ENCODE results near the gene UNC13C.

The UNC13C gene

DNA sequence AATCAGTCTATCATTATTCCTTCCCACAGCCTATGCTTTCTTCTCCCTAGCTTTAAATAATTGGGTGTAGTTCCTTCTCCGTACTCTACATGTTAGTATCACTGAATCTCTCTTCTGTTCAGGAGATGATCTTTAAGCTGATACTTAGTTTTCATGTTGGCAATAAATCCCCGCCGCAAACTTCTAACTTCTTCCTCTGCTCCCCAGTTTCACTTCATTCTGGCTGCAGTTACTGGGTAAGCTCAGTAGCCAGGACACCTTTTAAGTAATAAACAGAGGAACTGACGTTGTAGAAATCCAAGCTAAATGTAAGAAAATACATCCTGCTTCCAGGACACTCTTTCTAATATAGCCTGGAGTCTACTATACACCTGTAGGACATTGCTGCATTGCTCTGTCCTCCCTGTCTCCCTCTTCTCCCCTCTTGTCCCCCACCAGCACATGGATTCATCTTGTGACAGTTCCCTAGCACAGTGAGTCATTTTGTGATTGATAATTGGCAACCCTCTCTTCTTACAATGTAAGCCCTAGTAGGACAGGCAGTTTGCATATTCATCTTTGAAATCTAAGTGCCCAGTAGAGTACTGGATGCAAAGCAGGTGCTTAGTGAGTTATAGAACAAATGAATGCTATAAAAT is 598.2 kb downstream of the UNC13C start:
- DNase-seq = no peak

DNA sequence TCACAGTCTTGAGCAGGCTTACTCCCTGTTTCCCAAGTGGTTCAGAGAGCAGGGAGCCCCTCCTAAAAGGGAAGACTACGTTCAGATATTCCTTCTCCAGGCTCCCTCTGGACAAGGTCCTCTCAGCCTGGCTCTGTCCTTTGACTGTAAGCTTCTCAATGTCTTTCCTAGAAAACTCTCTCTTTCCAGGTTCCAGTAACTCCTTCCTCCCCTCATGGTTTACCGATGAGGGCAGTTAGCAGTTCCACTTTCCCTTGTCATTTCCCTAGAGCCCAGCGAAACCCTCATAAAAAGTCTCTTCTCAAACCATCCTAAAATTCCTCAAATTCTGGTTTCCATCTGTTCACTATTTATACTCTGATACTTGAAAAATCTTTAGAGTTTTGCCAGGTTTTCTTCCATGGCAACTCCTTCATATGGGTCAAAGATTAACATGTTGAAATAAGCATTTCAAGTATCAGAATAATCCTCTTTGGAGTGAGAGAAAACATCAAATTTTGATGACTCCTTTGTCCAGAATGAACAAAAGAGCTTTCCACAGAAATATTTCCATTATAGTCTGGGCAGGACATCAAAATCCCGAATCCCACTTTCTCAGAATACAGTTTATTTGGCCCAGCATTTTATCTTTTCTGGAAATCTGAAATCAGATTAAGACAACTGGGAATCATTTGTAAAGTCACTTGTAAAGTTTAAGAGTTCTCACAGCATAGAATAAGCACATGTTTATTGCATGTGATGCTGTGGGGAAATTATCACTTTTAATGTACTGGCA is 599.4 kb downstream of the UNC13C start:
- no peak for DNase-seq

DNA sequence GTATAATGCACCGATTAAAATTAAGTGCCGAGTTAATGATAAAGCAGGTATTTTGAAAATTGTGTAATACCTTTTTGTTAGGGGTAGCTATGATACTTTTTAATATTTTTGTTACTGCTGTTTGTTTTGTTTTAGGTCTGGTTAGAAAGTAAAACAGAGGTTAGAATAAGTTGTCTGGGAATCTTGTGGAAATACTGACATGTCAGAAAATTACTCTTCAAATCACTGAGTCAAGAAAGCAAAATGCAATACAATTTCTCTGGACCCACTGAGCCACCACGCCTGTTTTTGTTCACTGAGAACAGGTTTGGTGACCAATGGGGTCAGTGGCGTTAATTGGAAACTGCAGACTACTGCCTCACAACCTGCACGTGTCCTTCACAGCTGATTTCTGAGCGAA is 601.6 kb downstream of the UNC13C start:
- DNase-seq = no peak

- no peak for DNase-seq
These were observed 602.4 kb downstream of the UNC13C start for GRCh38 chr15:54580643-54581042.

DNA sequence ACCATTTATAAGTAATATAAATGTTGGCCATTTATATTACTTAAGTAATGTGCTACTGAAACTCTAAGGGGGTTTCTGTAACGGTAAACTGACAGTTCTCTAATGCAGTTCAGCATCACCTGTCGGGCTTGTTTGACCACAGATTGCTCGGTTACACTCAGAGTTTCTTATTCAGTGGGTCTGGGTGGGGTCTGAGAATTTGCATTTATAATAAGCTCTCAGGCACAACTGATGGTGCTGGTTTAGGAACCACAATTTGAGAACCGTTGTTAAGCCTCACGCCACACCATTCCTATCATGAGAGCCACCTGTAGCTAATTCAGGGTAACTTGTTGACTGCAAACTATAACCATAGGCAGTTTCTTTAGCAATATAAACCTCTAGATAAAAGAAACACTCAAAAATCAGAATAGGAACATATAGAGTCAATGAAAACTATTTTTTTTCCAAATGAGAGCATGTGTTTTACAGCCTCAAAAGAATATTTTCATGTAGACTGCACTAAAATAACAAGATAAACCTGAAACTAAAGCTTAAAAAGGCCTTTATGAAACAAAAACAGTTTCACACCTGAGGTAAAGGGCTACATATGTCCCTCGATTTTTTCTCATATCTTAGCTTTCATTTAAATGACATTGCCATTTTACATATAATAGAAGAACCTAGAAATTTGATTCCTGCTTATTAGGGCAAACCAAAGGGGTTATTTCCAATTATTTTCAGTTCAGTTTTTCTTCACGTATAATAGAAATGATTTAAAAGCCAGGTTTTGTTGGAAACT is 604.8 kb downstream of the UNC13C start:
- DNase-seq = no peak

- DNase-seq = no peak
These were observed 606.8 kb downstream of the UNC13C start for GRCh38 chr15:54585063-54585462.

- no peak for DNase-seq
These were observed 615.9 kb downstream of the UNC13C start for GRCh38 chr15:54594115-54594514.

DNA sequence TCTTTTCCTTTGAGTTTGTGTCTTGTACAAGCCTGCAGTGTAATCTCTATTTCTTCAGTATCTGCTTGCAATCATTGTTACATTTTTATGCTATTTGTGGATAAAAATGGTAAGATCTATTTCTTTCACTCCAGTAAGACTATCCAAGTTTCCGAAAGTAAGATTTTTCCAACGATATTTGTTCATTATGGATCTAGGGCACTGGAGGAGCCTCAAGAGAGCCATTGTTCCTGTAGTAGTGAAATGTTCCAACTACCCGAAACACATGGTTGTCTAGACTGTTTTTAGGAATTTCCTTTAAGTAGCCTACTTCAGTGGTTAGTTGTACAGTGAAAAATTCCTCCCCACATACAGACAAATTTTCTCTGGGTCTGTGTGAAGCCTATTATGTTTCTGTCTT is 621.1 kb downstream of the UNC13C start:
- no peak for DNase-seq

DNA sequence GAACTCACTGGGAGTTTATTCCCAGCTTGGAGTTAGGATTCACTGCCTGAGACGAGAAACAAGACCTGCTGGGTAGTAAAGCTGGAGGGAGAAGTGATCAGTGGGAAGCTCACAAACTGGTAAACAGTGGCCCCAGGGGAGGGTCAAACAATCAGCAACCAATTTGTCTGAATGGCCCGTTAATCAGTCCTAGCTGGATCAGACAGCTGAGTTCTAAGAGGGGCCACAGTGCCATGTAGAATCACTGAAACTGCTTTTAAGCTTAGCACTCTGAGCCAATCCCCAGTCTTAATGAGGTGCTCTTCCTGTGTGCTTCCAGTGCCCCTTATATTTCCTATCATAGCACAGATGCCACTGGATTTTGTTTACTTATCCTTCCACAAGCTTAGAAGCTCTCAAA is 626.8 kb downstream of the UNC13C start:
- DNase-seq = no peak

GRCh38 chr15:54605556-54605955 is 627.3 kb downstream of the UNC13C start:
- peak; percentile 16 for DNase-seq

DNA sequence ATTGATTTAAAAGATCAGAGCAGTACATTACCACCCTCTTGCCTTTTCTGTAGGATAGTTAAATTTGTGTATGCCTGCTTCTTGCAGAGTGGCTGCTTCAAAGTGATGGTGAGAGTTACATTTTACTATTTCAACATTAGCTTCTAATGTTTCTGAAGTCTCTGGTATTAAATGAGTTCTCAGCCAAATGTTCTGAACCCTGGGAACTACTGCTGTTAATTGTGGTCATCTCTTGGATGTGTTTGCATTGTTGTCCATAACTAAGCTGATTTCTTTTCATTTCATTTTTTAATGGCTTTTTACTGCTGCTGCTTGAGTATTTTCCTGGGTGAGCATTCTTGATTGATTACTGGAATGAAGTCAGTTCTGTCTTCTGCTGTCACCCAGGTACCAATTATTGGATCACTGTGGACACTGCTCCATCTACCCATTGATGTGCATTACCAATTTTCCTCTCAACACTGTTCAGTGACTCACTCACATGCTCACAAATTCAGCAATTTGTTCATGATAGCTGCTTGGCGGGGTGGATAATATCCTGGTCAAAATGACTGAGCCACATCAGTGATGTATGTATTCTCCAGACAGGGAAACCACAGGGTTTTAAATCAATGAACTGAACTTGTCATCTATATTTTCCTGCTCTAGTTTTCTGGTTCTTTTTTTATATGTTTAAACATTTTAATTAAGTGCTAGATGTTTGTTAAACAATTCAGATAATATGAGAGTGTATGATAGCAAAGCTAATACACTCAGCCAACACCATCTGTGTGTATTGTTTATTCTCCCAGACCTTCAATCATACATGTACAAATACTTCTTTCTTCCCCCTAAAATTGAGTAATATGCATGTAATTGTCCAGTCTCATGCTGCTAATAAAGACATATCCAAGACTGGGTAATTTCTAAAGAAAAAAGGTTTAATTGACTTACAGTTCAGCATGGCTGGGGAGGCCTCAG is 630.9 kb downstream of the UNC13C start:
- DNase-seq = no peak

DNA sequence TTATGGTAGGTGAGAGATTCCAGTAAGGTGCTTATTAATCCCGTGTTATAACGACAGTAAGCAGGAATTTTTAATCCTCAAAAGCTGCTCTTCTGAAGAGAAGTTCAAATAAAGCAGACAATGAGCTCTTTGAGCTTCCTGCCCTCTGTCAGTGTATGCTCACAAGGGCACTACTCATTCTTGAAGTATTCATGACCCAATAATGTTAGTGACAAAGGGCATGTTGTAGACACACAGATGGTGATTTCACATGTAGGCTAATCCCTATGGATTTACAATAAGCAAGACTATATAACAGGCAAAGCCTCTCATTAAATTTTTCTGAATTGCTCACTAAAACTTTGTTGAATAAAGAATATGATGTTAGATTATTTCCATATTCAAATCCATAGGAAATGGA is 639.9 kb downstream of the UNC13C start:
- no peak for DNase-seq

- no peak for DNase-seq
These were observed 640.9 kb downstream of the UNC13C start for GRCh38 chr15:54619180-54619579.

DNA sequence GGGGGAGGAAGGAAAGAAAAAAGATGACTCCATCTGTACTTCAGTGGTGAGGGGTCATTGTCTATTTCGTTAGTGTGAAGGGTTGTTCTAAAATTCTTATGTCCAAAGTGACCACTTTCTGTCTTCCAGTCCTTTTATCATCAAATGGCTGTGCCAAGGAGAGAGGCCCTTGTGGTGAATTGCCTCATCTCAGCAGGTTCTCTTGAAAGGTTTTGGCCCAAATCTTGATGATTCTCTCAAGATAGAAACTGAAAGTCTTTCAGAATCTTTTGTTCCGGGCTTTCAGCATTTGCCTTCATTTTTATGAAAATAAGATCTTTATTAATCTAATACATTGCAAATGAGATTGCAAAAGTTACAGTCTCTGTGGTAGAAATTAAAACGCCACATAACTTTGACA is 642.7 kb downstream of the UNC13C start:
- no peak for DNase-seq

DNA sequence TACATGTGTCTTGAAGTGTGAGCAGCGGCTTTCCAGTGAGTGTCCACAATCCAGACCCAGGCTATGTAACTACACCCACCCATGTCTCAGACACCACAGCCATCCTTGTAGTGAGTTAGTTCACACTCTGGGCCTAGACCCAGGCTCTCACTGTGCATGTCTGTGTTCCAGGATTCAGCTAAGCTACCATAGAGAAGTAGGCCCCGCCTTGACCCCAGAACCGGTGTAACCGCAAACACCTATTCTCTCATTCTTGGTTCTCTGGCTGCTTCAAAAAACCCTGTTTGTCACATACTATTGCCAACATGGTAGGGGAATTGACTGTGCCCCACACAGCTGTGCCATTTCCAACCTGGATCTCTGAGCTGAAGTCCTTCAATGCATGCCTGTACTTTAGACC is 657.9 kb downstream of the UNC13C start:
- no peak for DNase-seq

DNA sequence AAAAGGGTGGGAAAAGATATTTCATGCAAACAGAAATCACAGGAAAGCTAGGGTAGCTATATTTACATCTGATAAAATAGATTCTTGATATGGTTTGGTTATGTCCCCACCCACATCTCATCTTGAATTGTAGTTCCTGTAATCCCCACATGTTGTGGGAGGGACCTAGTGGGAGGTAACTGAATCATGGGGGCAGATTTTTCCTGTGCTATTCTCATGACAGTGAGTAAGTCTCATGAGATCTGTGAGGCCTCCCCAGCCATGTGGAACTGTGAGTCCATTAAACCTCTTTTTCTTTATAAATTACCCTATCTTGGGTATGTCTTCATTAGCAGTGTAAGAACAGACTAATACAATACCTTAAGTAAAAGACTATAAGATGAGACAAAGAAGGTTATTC is 660.4 kb downstream of the UNC13C start:
- DNase-seq = no peak

DNA sequence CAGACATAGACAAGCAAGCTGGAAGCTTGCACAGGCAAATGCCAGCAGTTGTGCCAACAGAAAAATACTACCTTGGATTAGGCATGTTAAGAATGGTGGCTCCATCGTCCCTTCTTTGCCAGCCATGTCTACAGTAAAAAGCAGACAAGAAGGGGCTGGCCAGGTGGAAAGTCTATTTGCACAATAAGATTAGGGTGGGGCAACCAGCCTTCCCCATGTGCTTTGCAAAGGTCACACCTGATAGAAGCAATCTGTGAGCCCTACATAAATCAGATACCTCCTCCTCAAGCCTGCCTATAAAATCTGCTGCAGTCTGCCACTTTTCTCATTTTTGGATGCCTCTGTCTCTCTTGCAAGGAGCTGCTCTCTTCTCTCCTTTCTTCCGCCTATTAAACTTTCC is 662.6 kb downstream of the UNC13C start:
- DNase-seq = no peak

DNA sequence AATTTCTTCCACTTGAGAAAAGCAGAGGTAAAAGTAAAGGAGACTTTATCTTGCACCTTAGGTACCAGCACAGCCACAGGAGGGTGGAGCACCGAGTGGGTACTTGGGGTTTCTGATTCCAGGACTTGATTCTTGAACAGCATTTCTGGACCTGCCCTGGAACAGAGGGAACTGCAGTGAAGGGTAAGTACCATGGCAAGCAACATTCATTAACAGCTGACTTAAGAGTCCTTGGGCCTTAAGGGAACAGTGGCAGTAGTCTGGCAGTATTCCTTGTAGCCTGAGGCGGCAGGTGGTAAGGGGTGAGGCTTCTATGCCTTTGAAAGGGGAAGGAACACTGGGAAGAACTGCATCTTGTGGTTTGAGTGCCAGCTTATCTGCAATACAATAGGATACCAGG is 666.6 kb downstream of the UNC13C start:
- DNase-seq = no peak

GRCh38 chr15:54659646-54660045 is 681.4 kb downstream of the UNC13C start:
- DNase-seq = no peak

DNA sequence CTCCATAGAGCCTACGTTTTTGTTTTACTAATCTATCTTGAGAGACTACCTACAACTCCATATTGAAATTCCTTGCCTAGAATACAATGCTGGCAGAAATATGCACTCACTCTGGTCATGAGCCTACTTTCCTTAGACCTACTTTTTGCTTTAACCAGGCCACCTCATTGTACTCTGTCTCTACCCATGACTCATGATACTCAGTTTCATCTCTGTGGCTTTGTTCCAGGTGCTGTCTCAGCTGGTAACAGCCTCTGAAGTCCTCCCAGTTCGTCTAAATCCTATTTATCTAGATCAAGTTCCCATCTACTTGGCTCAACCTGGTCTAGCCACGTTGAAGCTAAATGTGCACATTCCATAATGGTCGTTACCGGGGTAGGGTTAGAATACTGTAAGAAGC is 682.1 kb downstream of the UNC13C start:
- DNase-seq = no peak

- DNase-seq = no peak
These were observed 697.0 kb downstream of the UNC13C start for GRCh38 chr15:54675241-54675640.

DNA sequence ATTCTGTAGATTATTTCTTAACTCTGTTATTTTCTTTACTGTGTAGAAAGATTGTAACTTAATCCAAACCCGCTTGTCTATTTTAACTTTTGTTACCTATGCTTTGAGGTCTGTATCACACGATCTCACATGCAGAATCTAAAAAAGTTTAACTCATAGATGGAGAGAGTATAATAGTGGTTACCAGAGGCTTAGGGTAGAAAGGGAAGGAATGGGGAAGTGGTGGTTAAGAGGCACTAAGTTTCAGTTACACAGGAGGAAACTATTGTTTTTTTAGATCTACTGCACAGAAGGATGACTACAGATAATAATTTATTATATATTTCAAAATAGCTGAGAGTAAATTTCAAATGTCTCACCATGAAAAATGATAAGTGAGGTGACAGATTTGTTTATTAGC is 703.3 kb downstream of the UNC13C start:
- DNase-seq = no peak
